Stimulated activated CD8-positive, alpha-beta memory T cell treated with anti-CD3 and anti-CD28 coated beads, Interleukin-7, amount 100 ng/mL, for 48 hours (primary cell): ENCODE measurements around the gene DDN.

Experiments used
- DNase-seq, 2 donors: peaks; one replicate each; pipeline ENCODE4 v3.0.0-alpha.2; 2020; ENCODE audit warnings: low read depth in 1 of 2; ENCODE audit errors: extremely low read depth in 1 of 2

DDN gene

GRCh38 chr12:48969160-48969771 lies 29.9 kb downstream of the DDN start:
- DNase-seq, result no peak

- DNase-seq, result no peak
These were observed 30.7 kb downstream of the DDN start for GRCh38 chr12:48968467-48968866.

- DNase-seq, result no peak
These were observed 31.2 kb downstream of the DDN start for GRCh38 chr12:48967991-48968390.

- DNase-seq, result no peak
These were observed 32.8 kb downstream of the DDN start for GRCh38 chr12:48966177-48966895.

- DNase-seq, result no peak
These were observed 33.8 kb downstream of the DDN start for GRCh38 chr12:48965298-48965838.

- no peak for DNase-seq
These were observed 37.4 kb downstream of the DDN start for GRCh38 chr12:48961801-48962200.

GRCh38 chr12:48961331-48961730 lies 37.8 kb downstream of the DDN start:
- DNase-seq, result no peak

- no peak for DNase-seq
These were observed 38.3 kb downstream of the DDN start for GRCh38 chr12:48960834-48961233.

GRCh38 chr12:48958049-48958388 lies 41.2 kb downstream of the DDN start:
- no peak for DNase-seq

- peak; percentile 76 to 87 for DNase-seq
These were observed 41.8 kb downstream of the DDN start, which contains the start of gene ARF3 for GRCh38 chr12:48957141-48958048. ARF3 (minus strand) TSS chr12:48957487; CDS start chr12:48941095, 16,392 bp downstream.

- no peak for DNase-seq
These were observed 42.7 kb downstream of the DDN start for GRCh38 chr12:48956279-48957140.

- no peak for DNase-seq
These were observed 44.2 kb downstream of the DDN start for GRCh38 chr12:48954841-48955501.

GRCh38 chr12:48954061-48954460 lies 45.1 kb downstream of the DDN start:
- no peak for DNase-seq

GRCh38 chr12:48952691-48953090 lies 46.5 kb downstream of the DDN start:
- DNase-seq, result no peak

- DNase-seq, result no peak
These were observed 51.4 kb downstream of the DDN start for GRCh38 chr12:48947727-48948126.

GRCh38 chr12:48946943-48947342 lies 52.2 kb downstream of the DDN start:
- no peak for DNase-seq

GRCh38 chr12:48946205-48946604 lies 53.0 kb downstream of the DDN start:
- DNase-seq, result no peak
